SK-N-DZ (cell line): Measurements from ENCODE around the gene UQCRC1.

Source experiments
- DNase-seq: peaks from one replicate; pipeline ENCODE4 v3.0.0-alpha.2; 2015; ENCODE audit warnings: low spot score

The UQCRC1 gene

GRCh38 chr3:48633743-48634142, 24.3 kb upstream of the UQCRC1 start:
- no peak for DNase-seq

- no peak for DNase-seq
These were observed 23.8 kb upstream of the UQCRC1 start for GRCh38 chr3:48633256-48633655.

DNA sequence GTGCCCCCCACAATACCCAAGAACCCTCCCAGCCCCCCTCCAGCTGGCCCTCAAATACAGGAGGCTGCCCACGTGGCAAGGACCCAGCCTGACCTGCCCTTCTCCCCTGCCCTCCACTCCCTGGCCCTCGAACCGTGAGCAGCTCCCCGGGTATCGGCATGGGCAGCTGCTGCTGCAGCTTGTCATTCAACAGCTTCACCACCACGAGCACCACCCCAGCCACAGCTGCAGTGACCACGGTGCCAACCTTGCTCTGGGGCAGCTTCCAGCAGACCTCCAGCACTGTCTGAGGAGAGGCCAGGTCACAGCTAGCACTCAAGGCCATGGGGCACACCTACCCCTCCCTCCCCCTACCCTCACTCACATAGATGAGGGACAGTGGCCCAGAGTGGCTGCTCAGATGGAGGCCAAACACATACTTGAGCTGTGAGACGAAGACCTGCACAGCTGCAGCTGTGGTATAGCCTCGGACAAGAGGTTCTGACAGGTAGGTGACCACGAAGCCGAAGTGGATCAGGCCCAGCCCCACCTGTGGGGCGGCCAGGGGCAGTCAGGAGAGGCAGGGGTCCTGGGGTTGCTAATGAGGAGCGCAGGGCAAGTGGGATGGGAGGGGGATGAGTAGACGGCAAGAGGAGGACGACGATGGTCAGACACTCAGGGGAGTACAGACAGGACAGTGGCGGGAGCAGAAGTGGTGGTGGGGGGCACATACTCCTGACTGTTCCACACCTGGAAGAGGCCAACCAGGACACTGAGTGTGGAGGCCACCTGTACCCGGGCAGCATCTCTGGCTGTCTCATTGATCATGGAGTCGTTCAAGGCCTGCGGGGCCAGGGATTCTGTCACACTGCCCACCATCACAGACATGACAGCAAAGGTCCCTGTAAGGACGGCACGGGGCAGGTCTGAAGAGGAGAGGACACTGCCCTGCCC, 22.3 kb upstream of the UQCRC1 start:
- no peak for DNase-seq

DNA sequence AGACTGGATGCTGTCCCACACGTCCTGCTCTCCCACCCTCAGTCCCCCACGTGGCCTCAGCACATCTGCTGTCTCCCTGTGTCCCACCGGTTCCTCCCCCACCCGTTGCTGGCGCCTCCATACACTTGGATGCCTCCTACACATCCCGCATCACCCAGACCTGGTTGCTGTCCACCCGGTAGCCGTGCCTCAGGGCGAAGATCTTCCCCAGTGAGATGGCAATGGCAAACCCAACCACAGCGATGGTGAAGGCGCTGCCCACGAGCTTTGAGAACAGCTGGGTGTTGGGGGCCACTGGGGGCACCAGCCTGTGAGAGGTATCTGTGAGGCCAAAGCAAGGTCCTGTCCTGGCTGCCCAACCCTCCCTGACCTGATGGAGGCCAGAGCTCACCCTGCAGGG, 21.4 kb upstream of the UQCRC1 start:
- no peak for DNase-seq

- DNase-seq = no peak
These were observed 21.0 kb upstream of the UQCRC1 start for GRCh38 chr3:48630407-48630806.

- DNase-seq = no peak
These were observed 20.4 kb upstream of the UQCRC1 start for GRCh38 chr3:48629894-48630293.

GRCh38 chr3:48628277-48629017, 19.0 kb upstream of the UQCRC1 start:
- DNase-seq = no peak

DNA sequence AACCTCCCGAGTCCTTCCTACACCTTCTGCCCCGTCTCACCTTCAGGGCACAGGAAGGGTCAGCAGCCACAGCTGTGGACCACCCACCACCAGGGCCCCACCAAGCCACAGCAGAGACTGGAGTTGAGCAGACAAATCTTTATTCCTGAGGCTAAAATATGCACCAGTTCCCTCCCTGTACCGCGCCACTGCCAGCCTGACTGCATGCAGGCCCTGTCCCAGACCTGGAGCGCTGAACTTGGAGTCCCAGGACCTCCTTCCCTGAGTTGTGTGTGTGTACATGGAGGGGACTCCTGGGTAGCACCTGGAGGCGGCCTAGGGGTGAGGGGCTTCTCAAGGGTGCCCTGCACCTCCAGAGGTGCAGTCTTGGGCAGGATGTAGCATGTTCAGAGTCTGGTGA, 16.2 kb upstream of the UQCRC1 start:
- no peak for DNase-seq

- no peak for DNase-seq
These were observed 15.3 kb upstream of the UQCRC1 start for GRCh38 chr3:48624767-48625166.

DNA sequence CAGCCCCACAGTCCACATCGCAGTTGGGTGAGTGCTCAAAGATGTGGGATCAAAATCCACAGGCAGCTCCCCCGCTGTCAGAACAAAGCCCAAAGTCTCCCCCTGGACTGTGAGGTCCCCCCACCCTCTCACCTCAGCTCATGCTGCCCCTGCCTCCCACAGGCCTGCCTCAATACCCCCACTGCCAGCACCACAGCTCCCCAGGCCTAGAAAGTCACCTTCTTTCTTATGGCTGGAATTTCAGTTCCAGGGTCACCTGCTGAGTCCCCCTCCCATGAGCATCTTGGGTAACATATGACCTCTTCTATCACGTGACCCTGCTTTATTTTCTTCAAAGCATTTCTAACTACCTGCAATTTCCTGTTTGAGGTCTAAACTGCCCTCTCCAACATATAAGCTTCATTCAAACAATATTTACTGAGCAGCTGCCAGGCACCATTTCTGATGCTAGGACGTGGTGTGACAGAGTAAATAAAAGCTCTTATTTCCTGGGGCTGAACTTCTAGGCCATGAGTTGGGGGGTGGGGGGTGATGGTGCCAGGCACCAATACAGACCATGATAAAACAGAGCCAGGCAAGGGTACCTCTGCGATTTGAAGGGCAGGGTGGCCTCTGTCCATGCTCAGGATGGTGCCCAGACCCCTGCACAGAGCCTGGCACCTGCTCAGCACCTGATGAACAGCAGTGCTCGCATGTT, 14.6 kb upstream of the UQCRC1 start:
- DNase-seq = no peak

DNA sequence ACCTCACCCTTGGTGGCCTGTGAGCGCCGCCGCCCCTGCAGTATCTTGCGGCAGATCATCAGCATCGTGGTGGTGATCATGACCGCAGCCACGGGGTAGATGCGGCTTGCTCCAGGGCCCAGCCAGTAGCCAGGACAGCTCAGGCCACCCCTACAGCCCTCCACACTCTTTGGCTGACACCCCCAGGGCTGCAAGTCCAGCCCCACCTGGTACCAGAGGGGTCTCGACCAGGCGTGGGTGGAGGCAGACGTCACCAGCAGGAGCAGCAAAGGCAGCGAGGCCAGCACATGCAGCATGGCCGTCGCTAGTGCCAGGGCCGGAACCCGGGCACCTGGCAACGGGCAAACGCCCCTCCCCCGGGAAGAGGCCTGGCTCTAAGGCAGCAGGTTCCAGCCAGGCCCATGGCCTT, 12.0 kb upstream of the UQCRC1 start, which contains the start of gene TMEM89:
TMEM89 (minus strand) TSS at position 309 of the 409 bp plus-strand sequence; CDS start at position 296, 13 bp downstream.
- DNase-seq = no peak

- no peak for DNase-seq
These were observed 10.4 kb upstream of the UQCRC1 start for GRCh38 chr3:48619541-48620524.

DNA sequence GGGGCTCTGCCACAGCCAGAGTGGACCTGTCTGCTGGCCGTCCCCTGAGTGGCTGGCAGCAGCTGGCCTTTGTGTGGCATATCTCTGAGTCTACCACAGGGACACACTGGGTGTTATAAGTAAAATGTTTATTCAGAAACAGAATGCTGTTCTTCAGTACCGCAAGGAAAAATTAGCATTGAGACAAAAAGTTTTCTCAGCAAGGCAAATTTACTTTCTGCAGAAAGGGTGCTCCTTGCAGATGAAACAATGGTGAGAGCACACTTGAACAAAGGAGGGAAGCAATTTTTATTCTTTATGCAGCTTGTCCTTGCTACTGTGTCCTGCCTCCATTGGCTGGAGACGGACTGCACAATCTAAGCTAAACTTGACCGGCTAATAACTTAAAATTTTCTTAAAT, 8.1 kb upstream of the UQCRC1 start:
- DNase-seq = no peak

DNA sequence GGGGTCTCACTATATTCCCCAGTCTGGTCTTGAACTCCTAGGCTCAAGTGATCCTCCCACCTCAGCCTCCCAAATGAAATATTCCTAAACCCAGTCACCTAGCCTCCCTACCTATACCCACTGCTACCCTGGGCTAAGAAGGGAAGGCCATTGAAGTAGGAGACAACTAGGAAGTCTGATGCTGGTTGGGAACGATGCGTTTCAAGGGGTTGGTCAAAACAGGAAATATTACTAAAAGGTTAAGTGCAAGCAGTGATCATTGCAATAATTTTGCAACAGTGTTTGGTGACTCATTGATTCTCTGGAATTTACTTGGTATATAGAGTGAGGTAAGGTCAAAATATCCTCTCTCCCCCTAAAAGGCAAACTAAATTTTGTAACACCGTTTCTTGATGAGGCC, 4.6 kb upstream of the UQCRC1 start:
- no peak for DNase-seq

DNA sequence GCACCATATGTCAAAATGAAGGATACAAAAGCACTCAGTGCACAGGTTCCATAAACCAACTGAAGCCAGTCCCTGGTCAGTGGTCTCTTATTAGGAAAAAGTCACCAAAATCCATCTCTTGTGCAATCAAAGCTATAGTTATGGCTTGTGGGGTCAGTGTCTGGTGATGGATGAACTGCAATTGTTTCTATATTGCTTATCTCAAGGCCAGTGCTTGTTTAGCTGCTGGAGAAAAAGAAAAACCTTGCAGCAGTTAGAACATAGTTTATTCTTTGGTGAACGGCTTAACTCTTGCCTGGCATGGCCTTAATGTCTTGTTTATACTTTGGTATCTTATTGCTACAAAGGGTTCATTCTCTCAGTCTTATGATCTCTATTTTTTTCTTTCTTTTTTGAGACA, 2.9 kb upstream of the UQCRC1 start:
- DNase-seq = no peak

DNA sequence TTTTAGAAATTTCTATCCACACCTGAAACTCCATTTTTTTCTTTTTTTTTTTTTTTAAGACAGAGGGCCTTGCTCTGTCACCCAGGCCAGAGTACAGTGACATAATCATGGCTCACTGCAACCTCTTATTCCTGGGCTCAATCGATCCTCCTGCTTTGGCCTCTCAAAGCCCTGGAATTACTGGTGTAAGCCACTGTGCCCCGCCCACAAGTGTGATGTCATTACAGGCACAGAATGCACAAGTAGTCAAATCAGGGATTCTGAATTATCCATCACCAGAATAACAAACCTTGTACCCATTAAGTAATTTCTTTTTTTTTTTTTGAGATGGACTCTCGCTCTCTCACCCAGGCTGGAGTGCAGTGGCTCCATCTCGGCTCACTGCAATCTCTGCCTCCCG, 1.9 kb downstream of the UQCRC1 start:
- no peak for DNase-seq

GRCh38 chr3:48601622-48601994, 7.8 kb downstream of the UQCRC1 start:
- no peak for DNase-seq

- no peak for DNase-seq
These were observed 8.5 kb downstream of the UQCRC1 start for GRCh38 chr3:48600711-48601621.

DNA sequence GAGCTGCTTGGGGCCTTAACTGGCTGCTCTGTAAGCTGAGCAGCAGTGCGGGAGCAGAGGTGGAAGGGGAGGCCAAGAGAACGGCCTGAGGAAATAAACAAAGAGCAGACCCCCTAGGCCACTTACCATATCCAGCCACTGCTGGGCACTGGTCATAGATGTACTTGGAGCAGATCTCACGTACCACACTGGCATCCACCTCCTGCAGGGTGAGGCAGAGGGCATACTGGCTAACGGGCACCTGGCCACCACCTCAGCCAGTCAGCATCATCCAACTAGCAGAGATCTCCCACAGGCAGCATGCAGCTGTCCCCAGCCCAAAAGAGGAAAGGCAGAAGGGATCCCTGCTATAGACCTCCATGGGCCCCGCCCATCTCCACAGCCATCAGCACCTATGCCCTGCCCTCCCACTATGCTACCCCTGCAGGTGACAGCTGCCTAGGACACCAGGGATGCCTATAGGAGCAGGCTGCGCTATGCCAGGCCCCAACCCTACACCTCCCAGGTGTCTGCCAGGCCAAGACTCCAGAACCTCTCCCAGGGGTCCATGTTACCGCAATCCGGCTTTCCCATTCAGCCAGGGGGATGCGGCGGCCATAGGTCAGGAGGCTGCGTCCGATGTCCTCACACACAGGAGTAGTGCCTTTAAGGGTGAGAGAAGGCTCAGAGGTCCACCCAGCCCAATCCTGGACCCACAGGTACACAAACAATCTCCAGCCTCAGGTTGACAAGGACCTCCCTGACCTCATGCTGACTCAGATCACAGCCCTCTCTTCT, 9.7 kb downstream of the UQCRC1 start:
- DNase-seq = no peak
